ENCODE data around the gene ENG. TPM values are rescaled to one million over a fixed set of nuclear protein-coding genes. Genes with fewer than 3 reads are reported as not detected.

The ENG gene
- total and polyA plus RNA-seq, 11 donors = 116 to 252 (median 144) TPM

DNA sequence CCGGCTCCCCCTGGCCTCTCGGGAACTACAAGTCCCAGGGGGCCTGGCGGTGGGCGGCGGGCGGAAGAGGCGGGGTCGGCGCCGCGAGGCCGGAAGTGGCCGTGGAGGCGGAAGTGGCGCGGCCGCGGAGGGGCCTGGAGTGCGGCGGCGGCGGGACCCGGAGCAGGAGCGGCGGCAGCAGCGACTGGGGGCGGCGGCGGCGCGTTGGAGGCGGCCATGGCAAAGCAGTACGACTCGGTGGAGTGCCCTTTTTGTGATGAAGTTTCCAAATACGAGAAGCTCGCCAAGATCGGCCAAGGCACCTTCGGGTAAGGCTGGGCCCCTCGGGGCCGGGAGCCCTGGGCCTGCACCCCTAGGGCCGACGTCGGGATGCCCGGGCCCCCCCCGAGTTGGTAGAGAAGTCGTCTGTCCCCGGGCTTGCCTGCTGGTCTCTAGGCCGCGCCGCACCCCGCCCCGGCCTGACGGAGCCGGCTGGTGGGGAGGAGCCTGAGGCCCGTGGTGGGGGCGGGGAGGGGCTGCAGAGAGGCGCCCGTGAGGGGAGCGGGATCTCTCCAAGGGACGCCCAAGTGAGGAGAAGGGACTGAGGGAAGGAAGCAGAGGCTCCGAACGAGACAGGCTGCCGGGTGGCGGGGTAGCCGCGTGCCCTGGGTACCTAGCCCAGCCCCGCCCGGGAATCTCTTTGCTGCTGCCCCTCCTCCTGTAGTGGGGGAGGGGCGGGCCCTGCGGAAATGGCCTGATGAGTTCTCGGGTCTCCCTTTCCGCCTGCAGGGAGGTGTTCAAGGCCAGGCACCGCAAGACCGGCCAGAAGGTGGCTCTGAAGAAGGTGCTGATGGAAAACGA lies 68.3 kb downstream of the ENG start, which contains the start of gene CDK9:
Gene CDK9 (plus strand): TSS at position 102 of the 840 bp plus-strand sequence. CDS start 115 bp downstream, at position 217.
- intact Hi-C loops (cut with DNase I) = loop anchor here (1.0 to 5.0 kb wide), 15 partner anchors 17 to 196 kb away; partner anchors contain the start of genes TOR2A (in 6 of the 10), ST6GALNAC4 (in 4 of the 10) and FPGS (in 1 of the 10)
- Histone ChIP-seq H3K4me1 (peaks cover 0 to 79% (median 47%) of the 10 kb centered on the region in 12 donors), H3K27me3 (no peaks in the 10 kb centered on the region), H3K4me3 (peak within 1 kb of the TSS; percentile 76 to 100 (median 98)), H3K27ac (peak within 1 kb of the TSS; percentile 88 to 100 (median 96)), H3K9me3 (no peaks in the 10 kb centered on the region), H3K36me3 (peaks cover 8 to 47% (median 42%) of the 10 kb centered on the region in 9 donors)
- TF ChIP-seq CTCF (IDR thresholded peaks at IDR 0.05) (no peak), POLR2A (IDR thresholded peaks at IDR 0.05) (peak in 1 of 2 donors; percentile 83)
- 0 to 1% (median 0%) methylated on average over 27 to 75 of the region's 75 CpGs for WGBS, 4 donors
- ATAC-seq (peak; percentile 40 to 83 (median 78)), DNase-seq (peak; percentile 92 to 97 (median 93))

GRCh38 chr9:127785023-127785932 lies 69.2 kb downstream of the ENG start:
- TF ChIP-seq POLR2A (IDR thresholded peaks at IDR 0.05) (no peak), CTCF (IDR thresholded peaks at IDR 0.05) (peak; percentile 77 to 97 (median 91))
- Histone ChIP-seq H3K27ac (peak overlapping the region; percentile 88 to 100 (median 96)), H3K9me3 (no peaks in the 10 kb centered on the region), H3K36me3 (peaks cover 8 to 38% (median 33%) of the 10 kb centered on the region in 9 donors), H3K4me1 (peaks cover 0 to 78% (median 45%) of the 10 kb centered on the region in 12 donors), H3K27me3 (no peaks in the 10 kb centered on the region), H3K4me3 (peak overlapping the region; percentile 76 to 100 (median 98))
- 0 to 1% (median 1%) methylated on average over 46 to 120 of the region's 123 CpGs for WGBS, 4 donors
- intact Hi-C loops (cut with DNase I) = loop anchor here (1.0 to 5.0 kb wide), 11 partner anchors 21 to 195 kb away; partner anchors contain the start of genes TOR2A (in 6 of the 10) and ST6GALNAC4 (in 4 of the 10)
- DNase-seq (peak; percentile 89 to 95 (median 90)), ATAC-seq (peak; percentile 25 to 71 (median 64))

DNA sequence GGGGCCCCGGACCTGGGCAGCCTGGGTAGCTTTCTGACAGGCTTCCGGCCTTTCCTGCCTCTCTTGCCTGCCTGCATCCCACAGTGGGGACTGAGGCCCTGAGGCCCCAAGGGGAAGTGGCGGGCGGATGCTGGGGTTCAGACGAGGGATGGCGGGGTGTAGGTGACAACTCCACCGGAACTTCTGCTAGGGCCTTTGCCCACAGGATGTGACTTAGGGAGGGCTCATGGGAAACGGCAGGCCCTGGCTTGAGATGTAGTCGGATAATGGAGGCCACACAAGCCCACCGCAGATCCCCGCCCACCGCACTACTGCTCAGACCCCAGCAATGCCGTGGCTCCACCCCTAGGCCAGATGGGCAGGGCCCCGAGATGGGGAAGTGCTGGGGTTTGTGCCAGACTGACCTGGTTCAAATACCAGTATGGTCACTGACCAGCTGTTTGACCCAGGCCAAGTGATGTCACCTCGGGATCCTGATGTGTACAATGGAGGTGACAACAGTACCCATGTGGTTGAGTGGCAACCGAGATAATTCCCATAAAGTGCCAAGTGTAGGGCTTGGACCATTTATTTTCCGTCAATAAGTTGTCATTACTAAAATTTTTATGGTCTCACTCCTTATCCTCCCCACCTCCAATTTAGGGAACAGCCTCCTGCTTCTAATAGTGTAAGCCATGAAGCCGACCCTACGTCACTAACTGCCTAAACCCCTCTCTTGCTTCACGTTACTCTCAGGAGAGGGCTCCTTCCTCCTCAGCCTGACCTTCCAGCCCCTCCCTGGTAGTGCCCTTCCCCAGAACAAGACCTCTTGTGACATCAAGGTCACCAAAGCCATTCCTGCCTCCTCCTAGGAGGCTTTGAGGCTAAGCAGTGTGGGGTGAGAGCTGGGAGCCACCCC lies 71.1 kb downstream of the ENG start:
- DNase-seq = peak in 3 of 5 donors; percentile 48 to 85 (median 52)
- TF ChIP-seq POLR2A (IDR thresholded peaks at IDR 0.05) = no peak
- no peak for TF ChIP-seq CTCF (IDR thresholded peaks at IDR 0.05)
- Histone ChIP-seq H3K27me3 (no peaks in the 10 kb centered on the region), H3K27ac (peak overlapping the region in 11 of 12 donors; percentile 9 to 98 (median 70)), H3K4me3 (no peak overlapping the region), H3K9me3 (no peaks in the 10 kb centered on the region), H3K4me1 (peaks cover 0 to 78% (median 47%) of the 10 kb centered on the region in 12 donors), H3K36me3 (peaks cover 2 to 19% (median 14%) of the 10 kb centered on the region in 9 donors)
- ATAC-seq = peak in 1 of 4 donors; percentile 2
- intact Hi-C loops (cut with DNase I) = loop anchor here in 8 of 10 donors (2.0 to 5.0 kb wide), 6 partner anchors 17 to 281 kb away; partner anchors contain the start of gene TOR2A (in 4 of the 8)
- WGBS, 4 donors = 67 to 72% (median 68%) methylated on average over 12 to 20 of the region's 20 CpGs

Measured in heart left ventricle (tissue), 16 donors.